Stimulated activated CD4-positive, alpha-beta T cell treated with anti-CD3 and anti-CD28 coated beads, Interleukin-15, amount 100 ng/mL, for 1 hour (primary cell): ENCODE results near the gene ZFHX3.

Source experiments
- DNase-seq, 2 donors: peaks; one replicate each; pipeline ENCODE4 v3.0.0-alpha.2; 2020; ENCODE audit warnings: low read depth in 1 of 2, low spot score in 1 of 2

The ZFHX3 gene

GRCh38 chr16:72884573-72884972 lies 163.4 kb downstream of the ZFHX3 start:
- DNase-seq: no peak

DNA sequence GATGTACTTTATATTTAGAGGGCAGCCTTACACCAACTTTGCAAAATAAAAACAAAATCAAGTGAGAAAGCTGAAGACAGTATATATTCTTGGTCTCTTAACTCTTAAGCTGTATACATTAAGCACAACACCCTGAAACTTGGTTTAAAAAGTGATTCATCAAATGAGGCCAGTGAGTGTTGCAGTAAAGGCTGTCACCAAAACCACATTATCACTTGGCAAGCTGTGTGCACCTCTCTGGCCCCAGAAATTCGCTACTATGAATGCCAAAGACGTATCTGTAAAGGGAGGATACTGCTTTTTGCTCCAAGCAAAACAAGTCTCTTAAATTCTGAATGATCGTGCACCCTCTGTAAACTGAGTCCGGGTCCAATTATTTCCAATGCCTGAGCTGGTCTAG lies 163.9 kb downstream of the ZFHX3 start:
- no peak for DNase-seq

GRCh38 chr16:72879846-72880245 lies 168.1 kb downstream of the ZFHX3 start:
- DNase-seq: no peak

GRCh38 chr16:72878301-72879269 lies 169.3 kb downstream of the ZFHX3 start:
- no peak for DNase-seq

DNA sequence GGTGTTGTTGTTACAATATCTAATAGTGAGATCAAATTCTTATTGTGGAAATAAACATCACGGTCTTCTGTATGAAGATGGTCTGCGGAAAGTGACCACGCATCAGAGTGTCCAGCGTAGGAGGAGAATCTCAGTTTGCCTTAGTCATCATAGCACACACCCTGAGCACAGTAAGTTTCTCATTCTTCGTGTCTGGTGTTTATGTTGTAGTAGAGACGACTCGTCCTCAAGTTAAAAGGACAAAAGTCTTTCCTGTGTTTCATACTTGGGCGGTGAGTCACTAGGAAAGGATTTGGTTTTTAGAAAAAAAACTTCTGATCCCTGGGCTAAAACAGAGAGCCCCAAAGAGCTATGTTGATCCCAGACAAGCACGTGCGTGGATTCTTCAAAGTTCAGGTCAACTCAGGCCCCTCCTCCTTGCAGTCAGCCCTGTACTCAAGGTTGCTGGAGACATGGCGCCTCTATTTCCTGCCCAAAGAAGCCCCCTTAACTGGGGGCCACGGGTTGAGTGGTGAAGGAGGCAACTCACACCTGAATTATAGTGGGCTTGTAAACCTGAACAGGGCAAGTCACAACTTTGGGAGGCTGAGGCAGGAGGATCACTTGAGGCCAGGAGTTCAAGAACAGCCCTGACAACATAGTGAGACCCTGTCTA lies 170.4 kb downstream of the ZFHX3 start:
- no peak for DNase-seq

DNA sequence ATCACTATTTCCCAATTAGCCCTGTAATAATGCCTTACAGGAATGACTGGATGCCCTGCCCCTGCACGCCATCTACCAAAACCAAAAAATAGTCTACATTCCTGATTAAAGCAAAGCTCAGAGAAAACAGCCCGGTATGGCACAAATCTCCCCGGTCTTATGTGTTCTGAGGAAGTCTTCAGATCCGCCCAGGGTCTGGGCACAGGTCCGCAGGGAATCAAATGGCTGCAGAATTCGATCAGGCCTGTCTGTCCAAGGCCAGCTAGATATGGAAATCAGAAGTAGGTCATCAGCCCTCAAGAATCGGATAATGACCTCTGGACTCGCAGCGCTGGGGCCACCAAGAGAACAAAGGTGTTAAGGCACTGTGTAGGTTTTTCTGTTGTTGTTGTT lies 171.0 kb downstream of the ZFHX3 start:
- no peak for DNase-seq

- no peak for DNase-seq
These were observed 171.7 kb downstream of the ZFHX3 start for GRCh38 chr16:72876221-72876620.

- no peak for DNase-seq
These were observed 172.5 kb downstream of the ZFHX3 start for GRCh38 chr16:72875291-72876031.

DNA sequence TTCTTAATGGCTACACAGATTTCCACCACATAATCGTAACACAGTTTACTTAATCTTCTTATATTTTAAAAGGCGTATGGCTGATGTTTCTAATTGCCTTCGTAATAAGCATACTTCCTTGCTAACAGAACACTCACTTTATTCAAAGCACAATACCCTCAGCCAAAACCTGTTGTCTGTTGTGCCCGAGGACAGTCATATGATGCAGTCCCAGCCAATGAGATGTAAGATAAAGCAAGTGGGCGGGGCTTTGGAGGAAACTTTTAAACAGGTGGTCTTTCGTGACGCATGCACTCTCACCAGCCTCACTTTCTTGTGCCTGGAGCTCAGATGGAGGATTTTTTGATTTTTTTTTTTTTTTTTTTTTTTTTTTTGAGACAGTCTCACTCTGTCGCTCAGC lies 174.1 kb downstream of the ZFHX3 start:
- DNase-seq: no peak

DNA sequence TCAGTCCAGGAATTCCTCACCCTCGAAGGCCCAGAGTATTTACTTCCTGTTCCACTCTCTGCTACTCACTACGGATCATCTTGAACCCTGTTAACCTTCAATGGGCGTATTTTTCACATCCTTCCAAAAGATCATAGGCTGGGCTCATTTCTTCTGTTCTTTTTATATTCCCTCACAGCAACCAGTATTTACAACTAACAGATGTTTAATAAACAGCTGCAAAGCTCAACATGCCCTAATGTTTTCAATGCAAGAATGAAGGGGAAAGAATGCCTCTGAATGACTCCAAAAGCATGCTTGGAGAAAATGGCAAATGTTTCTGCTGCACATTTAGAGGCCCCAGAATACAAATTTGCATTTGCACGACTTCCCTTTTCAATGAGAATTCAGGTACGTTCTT lies 174.9 kb downstream of the ZFHX3 start:
- no peak for DNase-seq

GRCh38 chr16:72865835-72866234 lies 182.1 kb downstream of the ZFHX3 start:
- DNase-seq: no peak

- no peak for DNase-seq
These were observed 182.7 kb downstream of the ZFHX3 start for GRCh38 chr16:72865258-72865657.

DNA sequence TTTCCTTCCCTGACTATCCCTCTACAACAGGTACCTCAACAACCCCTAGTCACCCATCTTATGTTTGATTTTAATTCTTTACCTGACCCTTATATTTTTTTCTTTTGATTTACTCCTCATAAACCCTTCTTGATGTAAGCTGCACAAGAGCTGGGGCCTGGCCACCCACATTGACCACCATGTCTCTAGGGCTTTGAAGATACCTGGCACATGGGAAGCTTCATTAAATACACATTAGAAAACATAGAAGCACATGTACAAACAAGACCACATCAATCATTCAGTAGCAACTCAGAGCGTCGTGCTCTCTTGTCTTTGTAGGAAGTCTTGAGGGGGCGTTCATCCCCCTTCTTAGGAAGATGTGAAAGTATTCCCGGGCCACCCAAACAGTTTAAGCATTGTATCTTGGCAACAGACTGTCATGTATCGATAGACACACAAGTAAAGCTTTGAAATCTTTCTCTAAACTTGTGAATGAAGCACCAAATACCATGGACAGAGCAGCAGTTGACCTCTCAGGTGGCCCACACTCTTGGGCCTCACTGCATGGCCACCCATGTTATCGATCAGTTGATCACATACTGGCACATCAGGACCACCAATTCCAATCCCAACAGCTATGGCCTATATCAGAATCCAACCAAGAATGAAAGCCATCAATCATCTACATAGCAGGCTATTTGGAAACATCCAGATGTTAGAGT lies 183.6 kb downstream of the ZFHX3 start:
- DNase-seq: no peak

DNA sequence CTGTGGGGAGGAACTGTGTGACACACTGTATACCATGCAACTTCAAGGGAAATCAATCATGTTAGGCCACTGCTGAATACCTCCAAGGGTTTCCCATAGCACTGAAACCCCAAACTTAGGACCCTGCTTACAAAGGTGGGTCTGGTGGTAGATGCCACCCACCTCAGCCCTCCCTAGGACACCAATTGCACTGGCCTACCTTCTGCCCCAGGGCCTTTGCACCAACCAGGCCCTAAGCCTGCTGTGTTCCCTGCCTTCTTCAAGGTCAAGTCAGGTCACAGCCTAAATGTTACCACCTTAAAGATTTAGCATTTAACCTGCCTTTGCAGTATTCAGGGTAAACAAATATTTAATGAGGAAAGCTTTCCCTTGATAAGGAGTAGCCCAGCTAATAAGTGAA lies 185.8 kb downstream of the ZFHX3 start:
- DNase-seq: no peak

DNA sequence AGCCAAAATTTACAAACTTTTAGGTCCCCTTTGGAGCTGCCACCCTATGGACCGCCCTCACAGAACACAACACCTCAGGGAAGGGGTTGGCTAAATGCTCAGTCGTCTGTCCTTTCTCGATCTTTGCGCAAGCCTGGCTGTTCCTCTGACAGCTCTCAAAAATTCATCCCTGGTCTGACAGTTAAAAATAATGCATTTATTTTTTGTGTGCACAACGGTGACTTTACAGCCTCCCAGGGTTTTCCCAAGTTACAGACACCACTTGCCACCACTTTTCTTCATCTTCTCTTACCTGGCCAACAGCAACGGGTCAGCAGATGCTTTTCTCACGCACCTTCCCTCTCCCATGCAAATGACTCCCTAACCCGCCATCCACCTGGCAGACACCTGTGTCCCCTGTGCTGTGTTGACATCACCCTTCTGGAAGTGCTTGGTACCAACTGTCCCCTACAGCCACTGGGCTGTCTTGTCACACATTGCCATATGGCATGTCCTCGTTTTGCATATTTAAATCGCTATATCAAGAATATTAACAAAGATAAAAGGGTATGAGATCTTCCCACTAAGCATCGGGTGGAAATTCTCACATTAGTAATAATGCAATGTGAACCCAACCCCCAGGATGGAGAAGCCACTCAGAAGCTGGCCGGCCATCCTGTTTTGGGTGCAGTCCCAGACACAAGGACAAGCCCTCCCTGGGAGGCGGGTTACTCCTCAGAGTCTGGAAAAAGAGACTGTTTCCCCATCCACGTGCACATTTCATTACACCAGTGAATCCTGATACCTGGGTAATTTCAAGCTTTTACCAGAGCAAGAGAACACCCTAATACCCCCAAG lies 187.0 kb downstream of the ZFHX3 start:
- no peak for DNase-seq

DNA sequence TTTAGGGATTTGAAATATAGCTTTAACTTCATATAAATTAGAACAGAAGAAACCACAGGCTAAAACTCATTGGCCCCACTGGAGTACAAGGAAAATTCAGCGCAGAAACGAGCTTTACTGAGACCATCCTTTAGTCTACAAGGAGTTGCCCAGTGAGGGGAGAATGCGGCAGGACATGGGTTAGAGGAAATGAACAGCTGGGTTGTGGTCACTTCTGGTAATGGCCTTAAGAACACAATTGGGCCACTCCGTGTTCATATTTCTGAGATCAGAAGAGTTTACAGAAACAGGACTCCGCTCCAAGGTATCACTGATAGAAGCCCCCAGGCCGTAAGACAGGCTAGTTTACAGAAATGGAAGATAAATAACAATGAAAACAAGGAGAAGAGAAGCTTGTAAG lies 188.3 kb downstream of the ZFHX3 start:
- no peak for DNase-seq

DNA sequence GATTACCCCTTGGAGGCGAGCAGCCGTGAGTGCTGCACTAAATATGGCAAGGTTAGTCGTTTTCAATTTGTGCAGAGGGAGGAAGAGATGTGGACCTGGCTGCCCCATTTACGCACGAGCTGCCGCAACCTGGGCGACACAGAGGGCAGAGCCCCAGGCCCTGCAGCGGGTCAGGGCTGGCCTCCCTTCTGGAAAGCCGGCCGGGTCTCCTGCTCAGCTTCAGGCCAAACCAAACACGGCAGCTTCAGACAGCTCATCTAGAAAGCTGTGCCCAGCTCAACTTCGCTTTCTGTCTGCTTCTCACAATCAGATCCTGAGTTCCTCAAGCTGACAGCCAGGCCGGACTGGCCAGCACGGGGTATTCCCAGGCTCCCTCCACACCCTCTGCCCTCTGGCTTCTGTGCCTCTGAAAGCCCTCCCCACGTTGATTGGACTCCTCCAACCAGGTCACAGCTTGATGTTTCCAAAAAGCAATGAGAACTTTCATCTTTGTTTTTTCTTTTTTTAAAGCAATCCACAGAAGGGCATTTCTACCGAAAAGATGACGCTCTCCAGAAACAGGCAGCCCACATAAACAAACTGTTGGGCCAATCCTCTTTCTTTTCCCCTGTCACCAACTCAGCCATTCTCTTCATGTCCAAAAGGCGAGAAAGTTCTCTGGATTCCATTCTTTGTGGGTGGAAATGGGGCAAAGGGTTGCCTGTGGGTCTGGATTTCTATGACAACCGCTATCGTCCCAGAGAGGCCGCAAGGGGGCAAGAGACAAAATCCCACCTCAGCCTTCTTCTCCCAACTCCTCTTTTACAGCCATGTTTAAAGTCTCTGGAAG lies 189.0 kb downstream of the ZFHX3 start:
- DNase-seq: no peak

DNA sequence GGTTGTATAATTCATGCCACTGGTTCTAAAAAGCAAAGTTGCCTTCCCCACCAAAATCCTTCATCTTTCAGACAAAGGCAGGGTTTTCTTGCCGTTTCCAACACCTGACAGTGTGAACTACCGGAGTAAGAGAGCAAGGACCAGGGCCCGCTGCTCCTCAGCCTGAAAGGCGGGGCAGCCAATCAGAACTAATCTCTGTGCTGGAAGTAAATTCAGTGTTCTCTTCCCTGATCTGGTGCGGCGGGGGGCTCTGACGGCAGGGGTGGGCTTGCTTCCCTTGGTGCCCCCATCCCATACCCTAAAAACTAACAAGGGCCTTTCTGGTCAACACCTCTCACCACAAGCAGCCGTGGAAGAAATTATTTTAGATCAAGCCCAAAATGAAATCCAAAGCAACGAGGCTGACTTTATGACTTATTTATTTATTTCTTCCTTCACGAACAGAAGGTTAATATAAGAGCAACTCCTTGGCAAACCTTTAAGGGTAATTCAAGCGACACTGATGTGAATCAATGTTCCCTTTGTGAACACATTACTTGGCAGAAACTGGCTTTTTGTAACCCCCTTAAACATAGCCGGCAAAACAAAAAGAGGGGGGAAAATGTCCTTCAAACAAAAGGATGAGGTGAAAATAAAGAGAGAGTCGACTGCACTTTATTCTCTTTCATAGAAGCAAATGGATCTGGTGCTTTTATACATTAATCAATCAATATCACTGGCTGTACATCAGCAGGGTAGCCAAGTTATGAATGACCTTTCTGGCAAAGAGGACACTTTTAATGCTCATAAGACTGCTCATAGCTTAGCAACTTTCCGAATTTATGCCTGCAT lies 189.9 kb downstream of the ZFHX3 start:
- DNase-seq: no peak

GRCh38 chr16:72856797-72857196 lies 191.1 kb downstream of the ZFHX3 start:
- no peak for DNase-seq
